Smooth muscle cell (in vitro differentiated cells): ENCODE results near the gene INPP5J. TPM values are rescaled to one million over a fixed set of nuclear protein-coding genes. Genes with fewer than 3 reads are reported as not detected.

Source experiments
- DNase-seq: peaks from one replicate; lab custom pipeline; 2025; ENCODE audit not compliant: unreplicated experiment; lab: John Stamatoyannopoulos, UW
- H2AFZ ChIP-seq: fragments of 200-600 bp; sonication (generic); 2 replicates; pipeline ENCODE4 v1.6.0; 2016; ENCODE audit warnings: antibody characterized with exemption, low read depth, mild to moderate bottlenecking
- H3F3A ChIP-seq: fragments of 200-600 bp; sonication (generic); 2 replicates; pipeline ENCODE4 v1.6.0; 2017; ENCODE audit warnings: antibody characterized with exemption, low read depth
- H3K27ac ChIP-seq: fragments of 200-600 bp; sonication (generic); 2 replicates; pipeline ENCODE4 v1.5.1; 2016; ENCODE audit warnings: low read depth, mild to moderate bottlenecking
- H3K27me3 ChIP-seq: fragments of 200-600 bp; sonication (generic); 2 replicates; pipeline ENCODE4 v1.6.1; 2016; ENCODE audit warnings: low read depth, mild to moderate bottlenecking
- H3K36me3 ChIP-seq: fragments of 200-600 bp; sonication (generic); 2 replicates; pipeline ENCODE4 v1.5.1; 2016; ENCODE audit warnings: low read depth
- H3K4me1 ChIP-seq: fragments of 200-600 bp; sonication (generic); 2 replicates; pipeline ENCODE4 v1.5.1; 2016; ENCODE audit warnings: low read depth
- H3K4me2 ChIP-seq: fragments of 200-600 bp; sonication (generic); 2 replicates; pipeline ENCODE4 v1.6.0; 2016; ENCODE audit warnings: mild to moderate bottlenecking
- H3K4me3 ChIP-seq: fragments of 200-600 bp; sonication (generic); 2 replicates; pipeline ENCODE4 v1.5.1; 2016; ENCODE audit warnings: mild to moderate bottlenecking
- H3K79me2 ChIP-seq: fragments of 200-600 bp; sonication (generic); 2 replicates; pipeline ENCODE4 v1.6.0; 2016; ENCODE audit warnings: low read depth, mild to moderate bottlenecking
- H3K9ac ChIP-seq: fragments of 200-600 bp; sonication (generic); 2 replicates; pipeline ENCODE4 v1.6.0; 2016; ENCODE audit warnings: low read depth
- H3K9me3 ChIP-seq: fragments of 200-600 bp; sonication (generic); replicated peaks from 2 replicates; pipeline ENCODE4 v1.5.1; 2016; ENCODE audit warnings: low read depth
- H4K20me1 ChIP-seq: fragments of 200-600 bp; sonication (generic); 2 replicates; pipeline ENCODE4 v1.6.0; 2016; ENCODE audit warnings: low read depth
- WGBS: methylation state at CpG from one replicate; pipeline ENCODE4 v1.1.7; 2016; ENCODE audit warnings: low lambda C conversion rate; 5-methylcytosine and 5-hydroxymethylcytosine counted together
- polyA plus RNA-seq: library from polyadenylated mRNA; unstranded; fragments of >200 nt; fragmentation: Nextera tagmentation; extraction: Ambion mirVana; gene quantifications from 2 replicates; pipeline ENCODE4 v1.2.1, GENCODE V29; 2016
- total RNA-seq: library from RNA; depleted of rRNA; stranded (reverse); fragments of >200 nt; gene quantifications from 2 replicates; pipeline ENCODE4 v1.2.3, GENCODE V29; 2014
- TF ChIP-seq, protein P1 (sequence below): fragments of 200-600 bp; sonication (generic); IDR thresholded peaks from 2 replicates; pipeline ENCODE4 v1.5.1; 2017; ENCODE audit warnings: borderline replicate concordance, mild to moderate bottlenecking, antibody characterized with exemption; ENCODE audit not compliant: insufficient read depth, poor library complexity, severe bottlenecking

Gene INPP5J
- total and polyA plus RNA-seq, 2 experiments from 2014 or later, result 0.66 to 1.2 TPM

DNA sequence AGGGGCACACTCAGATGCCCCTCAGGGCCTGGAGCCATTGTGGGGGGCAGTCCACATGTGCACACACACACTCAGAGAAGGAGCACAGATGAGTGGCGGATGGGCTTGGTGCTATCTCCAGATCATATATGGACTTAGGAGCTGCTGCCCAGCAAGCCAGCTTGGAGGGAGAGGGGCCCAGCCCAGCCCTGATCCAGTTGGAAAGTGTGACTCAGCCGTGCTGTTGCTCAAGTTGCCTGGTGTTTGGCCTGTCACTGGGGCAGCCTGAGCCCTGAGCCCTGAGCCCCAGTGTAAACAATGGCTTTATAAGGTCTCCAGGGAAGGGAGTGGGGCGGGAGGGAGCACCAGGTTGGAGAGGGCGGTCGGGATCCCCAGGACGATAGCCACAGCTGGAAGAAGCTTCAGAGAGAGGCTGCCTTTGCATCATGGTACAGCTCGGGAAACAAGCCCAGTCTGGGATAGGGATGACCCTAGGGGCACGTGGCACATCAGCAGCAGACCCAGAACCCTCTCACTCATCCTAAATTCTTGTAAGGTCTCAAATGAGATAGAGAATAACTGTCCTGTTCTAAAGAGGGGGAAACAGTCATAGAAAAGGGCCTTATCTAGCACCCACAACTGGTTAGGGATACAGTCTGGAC is 20.2 kb upstream of the INPP5J start:
- TF ChIP-seq, protein P1, sequence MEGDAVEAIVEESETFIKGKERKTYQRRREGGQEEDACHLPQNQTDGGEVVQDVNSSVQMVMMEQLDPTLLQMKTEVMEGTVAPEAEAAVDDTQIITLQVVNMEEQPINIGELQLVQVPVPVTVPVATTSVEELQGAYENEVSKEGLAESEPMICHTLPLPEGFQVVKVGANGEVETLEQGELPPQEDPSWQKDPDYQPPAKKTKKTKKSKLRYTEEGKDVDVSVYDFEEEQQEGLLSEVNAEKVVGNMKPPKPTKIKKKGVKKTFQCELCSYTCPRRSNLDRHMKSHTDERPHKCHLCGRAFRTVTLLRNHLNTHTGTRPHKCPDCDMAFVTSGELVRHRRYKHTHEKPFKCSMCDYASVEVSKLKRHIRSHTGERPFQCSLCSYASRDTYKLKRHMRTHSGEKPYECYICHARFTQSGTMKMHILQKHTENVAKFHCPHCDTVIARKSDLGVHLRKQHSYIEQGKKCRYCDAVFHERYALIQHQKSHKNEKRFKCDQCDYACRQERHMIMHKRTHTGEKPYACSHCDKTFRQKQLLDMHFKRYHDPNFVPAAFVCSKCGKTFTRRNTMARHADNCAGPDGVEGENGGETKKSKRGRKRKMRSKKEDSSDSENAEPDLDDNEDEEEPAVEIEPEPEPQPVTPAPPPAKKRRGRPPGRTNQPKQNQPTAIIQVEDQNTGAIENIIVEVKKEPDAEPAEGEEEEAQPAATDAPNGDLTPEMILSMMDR, result no peak
- 10% methylated on average over 6 of the region's 8 CpGs for WGBS
- H3K9me3 ChIP-seq, result no peaks in the 10 kb centered on the region
- no peak overlapping the region for H2AFZ ChIP-seq
- H3K27ac ChIP-seq, result peak overlapping the region; percentile 90
- peaks cover 44% of the 10 kb centered on the region for H3F3A ChIP-seq
- H3K27me3 ChIP-seq, result no peaks in the 10 kb centered on the region
- H3K36me3 ChIP-seq, result no peaks in the 10 kb centered on the region
- H3K79me2 ChIP-seq, result peaks cover 16% of the 10 kb centered on the region
- DNase-seq, result peak; percentile 70
- H3K4me2 ChIP-seq, result peak overlapping the region; percentile 8
- H3K4me3 ChIP-seq, result no peak overlapping the region
- H3K4me1 ChIP-seq, result peaks cover 4% of the 10 kb centered on the region
- H3K9ac ChIP-seq, result peak overlapping the region; percentile 13
- peaks cover 35% of the 10 kb centered on the region for H4K20me1 ChIP-seq

DNA sequence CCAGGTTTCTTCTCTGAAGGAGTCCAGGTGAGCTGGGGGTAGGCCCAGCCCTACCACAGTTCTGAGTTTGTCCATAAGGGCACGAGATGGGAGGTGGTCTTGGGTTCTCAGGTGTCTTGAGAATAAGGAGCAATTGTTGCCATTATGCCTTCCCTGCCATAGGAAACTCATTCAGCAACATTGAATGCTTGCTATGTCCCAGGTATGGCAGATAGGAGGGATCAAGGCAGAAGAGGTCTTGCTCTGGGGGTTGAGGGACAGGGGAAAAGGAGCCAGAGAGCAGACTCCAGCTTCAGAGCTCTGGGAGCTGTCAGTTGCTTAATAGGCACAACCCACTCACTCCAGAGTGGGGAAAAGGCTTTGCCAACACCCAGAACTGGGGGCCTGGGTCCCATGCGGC is 19.7 kb upstream of the INPP5J start:
- Histone ChIP-seq H4K20me1 (peaks cover 35% of the 10 kb centered on the region), H3K4me2 (peak overlapping the region; percentile 8), H3F3A (peaks cover 42% of the 10 kb centered on the region), H3K4me3 (no peak overlapping the region), H3K9ac (peak overlapping the region; percentile 13), H3K27me3 (no peaks in the 10 kb centered on the region), H3K79me2 (peaks cover 16% of the 10 kb centered on the region), H3K4me1 (peaks cover 4% of the 10 kb centered on the region), H3K27ac (peak overlapping the region; percentile 90), H3K9me3 (no peaks in the 10 kb centered on the region), H3K36me3 (no peaks in the 10 kb centered on the region), H2AFZ (no peak overlapping the region)
- WGBS, result 81% methylated on average over 2 of the region's 2 CpGs
- DNase-seq, result no peak
- TF ChIP-seq, protein P1, result no peak

DNA sequence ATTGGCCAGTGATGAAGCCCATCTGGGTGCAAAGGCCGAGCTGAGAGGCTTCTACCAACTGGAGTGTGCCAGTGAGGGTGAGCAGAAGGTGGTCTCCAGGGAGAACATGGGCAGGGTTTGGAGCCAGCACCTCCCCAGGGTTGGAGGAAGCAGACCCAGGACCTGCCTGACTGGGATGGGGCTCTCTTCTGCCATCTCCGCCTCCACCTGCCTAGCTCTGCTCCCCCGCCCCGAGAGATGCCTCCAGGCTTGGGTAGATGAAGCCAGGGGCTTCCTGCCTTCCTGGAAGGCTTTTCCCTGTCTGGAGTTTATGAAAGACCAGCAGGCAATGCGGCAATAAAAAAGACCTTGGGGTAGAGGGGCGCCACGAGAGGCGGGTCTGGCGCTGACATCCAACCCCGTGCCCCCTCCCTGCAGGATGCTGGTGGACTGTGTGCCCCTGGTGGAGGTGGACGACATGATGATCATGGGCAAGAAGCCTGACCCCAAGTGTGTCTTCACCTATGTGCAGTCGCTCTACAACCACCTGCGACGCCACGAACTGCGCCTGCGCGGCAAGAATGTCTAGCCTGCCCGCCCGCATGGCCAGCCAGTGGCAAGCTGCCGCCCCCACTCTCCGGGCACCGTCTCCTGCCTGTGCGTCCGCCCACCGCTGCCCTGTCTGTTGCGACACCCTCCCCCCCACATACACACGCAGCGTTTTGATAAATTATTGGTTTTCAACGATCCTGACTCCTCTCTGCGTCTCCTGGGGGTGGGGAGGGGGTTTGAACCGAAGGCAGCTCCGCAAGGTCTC is 18.7 kb upstream of the INPP5J start:
- no peaks in the 10 kb centered on the region for H3K27me3 ChIP-seq
- no peak overlapping the region for H3K4me3 ChIP-seq
- no peaks in the 10 kb centered on the region for H3K9me3 ChIP-seq
- 92% methylated on average over 33 of the region's 33 CpGs for WGBS
- H3K27ac ChIP-seq, result no peak overlapping the region
- H2AFZ ChIP-seq, result no peak overlapping the region
- H3F3A ChIP-seq, result peaks cover 32% of the 10 kb centered on the region
- peaks cover 33% of the 10 kb centered on the region for H4K20me1 ChIP-seq
- no peak overlapping the region for H3K4me2 ChIP-seq
- H3K9ac ChIP-seq, result no peak overlapping the region
- H3K36me3 ChIP-seq, result no peaks in the 10 kb centered on the region
- H3K4me1 ChIP-seq, result peaks cover 4% of the 10 kb centered on the region
- H3K79me2 ChIP-seq, result peaks cover 16% of the 10 kb centered on the region
- DNase-seq, result no peak
- TF ChIP-seq, protein P1, result no peak
